OCI-LY7 (cell line): ENCODE results near the gene TBX21. TPM values are rescaled to one million over a fixed set of nuclear protein-coding genes. Genes with fewer than 3 reads are reported as not detected.

Experiments used
- BruUV-seq: library from RNA; stranded (reverse); fragments of 400-500 nt; replicated peaks from 2 replicates; lab custom pipeline; 2021; lab: Mats Ljungman, UMichigan
- CTCF ChIA-PET: fragments of 300-600 bp; sonication (Branson Sonifier 250); formaldehyde crosslinking; loops from one replicate; lab custom pipeline; 2022; ENCODE audit warnings: antibody characterized with exemption; ENCODE audit not compliant: unreplicated experiment; lab: Charles Lee
- POLR2A ChIA-PET: fragments of 300-600 bp; sonication (Branson Sonifier 250); formaldehyde crosslinking; loops from one replicate; lab custom pipeline; 2022; ENCODE audit warnings: antibody characterized with exemption; lab: Charles Lee
- DNase-seq: peaks from one replicate; pipeline ENCODE4 v3.0.0-alpha.2; 2015; ENCODE audit warnings: low spot score
- H2AFZ ChIP-seq: fragments of 200-600 bp; sonication (generic), shearing (Covaris generic); 2 replicates; pipeline ENCODE4 v1.6.1; 2014; ENCODE audit warnings: mild to moderate bottlenecking, antibody characterized with exemption, low read length, moderate library complexity
- H3K27ac ChIP-seq: fragments of 200-600 bp; sonication (generic); 2 replicates; pipeline ENCODE4 v1.5.1; 2014; ENCODE audit warnings: mixed run types, low read depth, mild to moderate bottlenecking, moderate library complexity, low read length, inconsistent platforms; ENCODE audit not compliant: poor library complexity, severe bottlenecking
- H3K36me3 ChIP-seq: fragments of 200-600 bp; sonication (generic); 2 replicates; pipeline ENCODE4 v1.6.1; 2014; ENCODE audit warnings: mild to moderate bottlenecking, antibody characterized with exemption, low read length, moderate library complexity, mixed read lengths; ENCODE audit not compliant: insufficient read depth
- H3K4me1 ChIP-seq: fragments of 200-600 bp; sonication (generic); 2 replicates; pipeline ENCODE4 v1.5.1; 2014; ENCODE audit warnings: mild to moderate bottlenecking, low read length; ENCODE audit not compliant: insufficient read depth, poor library complexity, severe bottlenecking
- H3K4me2 ChIP-seq: fragments of 200-600 bp; sonication (generic); 2 replicates; pipeline ENCODE4 v1.6.1; 2014; ENCODE audit warnings: mild to moderate bottlenecking, low read length
- H3K4me3 ChIP-seq: fragments of 200-600 bp; sonication (generic); 2 replicates; pipeline ENCODE4 v1.5.1; 2014; ENCODE audit warnings: mild to moderate bottlenecking, low read depth, low read length; ENCODE audit not compliant: poor library complexity, severe bottlenecking
- H3K79me2 ChIP-seq: fragments of 200-600 bp; sonication (generic); 2 replicates; pipeline ENCODE4 v1.6.1; 2016; ENCODE audit warnings: low read depth, mild to moderate bottlenecking, low read length, moderate library complexity, mixed read lengths; ENCODE audit not compliant: insufficient read depth
- H3K9me2 ChIP-seq: fragments of 200-600 bp; sonication (generic); 2 replicates; pipeline ENCODE4 v1.6.1; 2016; ENCODE audit warnings: mild to moderate bottlenecking, low read length, mixed read lengths; ENCODE audit not compliant: insufficient read depth
- H3K9me3 ChIP-seq: fragments of 200-600 bp; sonication (generic); 2 replicates; pipeline ENCODE4 v1.6.1; 2014; ENCODE audit warnings: mild to moderate bottlenecking, mixed run types, low read length, mixed read lengths
- H4K20me1 ChIP-seq: fragments of 200-600 bp; sonication (generic); 2 replicates; pipeline ENCODE4 v1.6.1; 2014; ENCODE audit warnings: mild to moderate bottlenecking, antibody characterized with exemption, low read length, moderate library complexity, mixed read lengths; ENCODE audit not compliant: insufficient read depth
- CTCF ChIP-seq: fragments of 200-600 bp; sonication (generic); conservative IDR thresholded peaks from 2 replicates; pipeline ENCODE4 v1.5.1; 2014; ENCODE audit warnings: mild to moderate bottlenecking, antibody characterized with exemption, low read length, moderate library complexity, mixed read lengths
- EZH2phosphoT487 ChIP-seq: fragments of 200-600 bp; sonication (generic); IDR thresholded peaks from 2 replicates; pipeline ENCODE4 v1.6.1; 2018; ENCODE audit warnings: low read depth, borderline replicate concordance, mild to moderate bottlenecking, mixed run types, antibody characterized with exemption, low read length, moderate library complexity, mixed read lengths
- intact Hi-C: fragments of 100-400 bp; cut with micrococcal nuclease; formaldehyde crosslinking; loops from one replicate; pipeline ENCODE4 v1.10.0; 2022; ENCODE audit not compliant: unreplicated experiment
- total RNA-seq, 2 experiments: library from RNA; depleted of rRNA in 1 of 2; stranded (reverse); fragments of >200 nt in 1 of 2; shearing (Covaris generic) in 1 of 2; gene quantifications; 2 replicates each; pipeline ENCODE4 v1.2.3, GENCODE V29; 2014 to 2022

TBX21 gene
- total RNA-seq, 2 experiments from 2014 or later, result not detected

GRCh38 chr17:47719411-47720152 lies 13.5 kb upstream of the TBX21 start:
- Histone ChIP-seq H2AFZ (no peak overlapping the region), H3K4me3 (no peak overlapping the region), H3K4me2 (no peak overlapping the region), H3K9me3 (no peaks in the 10 kb centered on the region), H3K36me3 (no peaks in the 10 kb centered on the region), H3K4me1 (peaks cover 6% of the 10 kb centered on the region), H4K20me1 (no peaks in the 10 kb centered on the region), H3K27ac (no peak overlapping the region), H3K79me2 (no peaks in the 10 kb centered on the region), H3K9me2 (no peaks in the 10 kb centered on the region)
- no peak for DNase-seq
- BruUV-seq, result no TSS peak
- ChIA-PET CTCF (no interaction called here), POLR2A (no interaction called here)
- TF ChIP-seq CTCF (no peak), EZH2phosphoT487 (no peak)
- intact Hi-C loops, result no loop called here

- intact Hi-C loops, result no loop called here
- no peaks in the 10 kb centered on the region for H3K79me2 ChIP-seq
- H3K4me1 ChIP-seq, result no peaks in the 10 kb centered on the region
- no peak overlapping the region for H3K4me2 ChIP-seq
- no TSS peak for BruUV-seq
- no peak overlapping the region for H3K4me3 ChIP-seq
- no peaks in the 10 kb centered on the region for H3K9me3 ChIP-seq
- H4K20me1 ChIP-seq, result no peaks in the 10 kb centered on the region
- no peak for DNase-seq
- no peak overlapping the region for H3K27ac ChIP-seq
- POLR2A ChIA-PET, result no interaction called here
- H2AFZ ChIP-seq, result no peak overlapping the region
- TF ChIP-seq CTCF (no peak), EZH2phosphoT487 (no peak)
- CTCF ChIA-PET, result no interaction called here
- no peaks in the 10 kb centered on the region for H3K36me3 ChIP-seq
- H3K9me2 ChIP-seq, result no peaks in the 10 kb centered on the region
Observed at GRCh38 chr17:47720196-47720595, 12.8 kb upstream of the TBX21 start.

- TF ChIP-seq CTCF (no peak), EZH2phosphoT487 (no peak)
- Histone ChIP-seq H4K20me1 (no peaks in the 10 kb centered on the region), H2AFZ (no peak overlapping the region), H3K79me2 (no peaks in the 10 kb centered on the region), H3K27ac (no peak overlapping the region), H3K4me3 (no peak overlapping the region), H3K36me3 (no peaks in the 10 kb centered on the region), H3K9me2 (no peaks in the 10 kb centered on the region), H3K9me3 (no peaks in the 10 kb centered on the region), H3K4me2 (no peak overlapping the region), H3K4me1 (no peaks in the 10 kb centered on the region)
- DNase-seq, result no peak
- ChIA-PET POLR2A (no interaction called here), CTCF (no interaction called here)
- intact Hi-C loops, result no loop called here
- no TSS peak for BruUV-seq
Observed at GRCh38 chr17:47720754-47721533, 12.1 kb upstream of the TBX21 start.
